ENCODE data around the gene TRIM24.
"Not testable (repeated sequence)": the region's sequence is repeated elsewhere in the genome, so short reads cannot be mapped to it uniquely, and the experiment has no call there.

The TRIM24 gene

GRCh38 chr7:138460176-138460648, at the start of gene TRIM24:
Gene TRIM24 (plus strand): TSS chr7:138460259. CDS start chr7:138460549, 290 bp downstream.
- DNase-seq (ENCODE audit: low read depth, low spot score): no peak

- not testable (repeated sequence) for DNase-seq (ENCODE audit: low read depth, low spot score)
Observed at GRCh38 chr7:138412077-138412476, 48.0 kb upstream of the TRIM24 start.

GRCh38 chr7:138412921-138413320, 47.1 kb upstream of the TRIM24 start:
- not testable (repeated sequence) for DNase-seq (ENCODE audit: low read depth, low spot score)

GRCh38 chr7:138417078-138417700, 42.9 kb upstream of the TRIM24 start:
- DNase-seq (ENCODE audit: low read depth, low spot score): no peak

- DNase-seq (ENCODE audit: low read depth, low spot score): no peak
Observed at GRCh38 chr7:138417764-138418163, 42.3 kb upstream of the TRIM24 start.

- DNase-seq (ENCODE audit: low read depth, low spot score): not testable (repeated sequence)
Observed at GRCh38 chr7:138418403-138418802, 41.7 kb upstream of the TRIM24 start.

- DNase-seq (ENCODE audit: low read depth, low spot score): no peak
Observed at GRCh38 chr7:138425026-138425425, 35.0 kb upstream of the TRIM24 start.

- DNase-seq (ENCODE audit: low read depth, low spot score): peak; percentile 14
Observed at GRCh38 chr7:138429577-138430250, 30.3 kb upstream of the TRIM24 start.

GRCh38 chr7:138431517-138431916, 28.5 kb upstream of the TRIM24 start:
- DNase-seq (ENCODE audit: low read depth, low spot score): no peak

- DNase-seq (ENCODE audit: low read depth, low spot score): no peak
Observed at GRCh38 chr7:138433583-138434443, 26.2 kb upstream of the TRIM24 start.

GRCh38 chr7:138434597-138435019, 25.5 kb upstream of the TRIM24 start:
- no peak for DNase-seq (ENCODE audit: low read depth, low spot score)

GRCh38 chr7:138435231-138435919, 24.7 kb upstream of the TRIM24 start:
- no peak for DNase-seq (ENCODE audit: low read depth, low spot score)

GRCh38 chr7:138436388-138436787, 23.7 kb upstream of the TRIM24 start:
- no peak for DNase-seq (ENCODE audit: low read depth, low spot score)

GRCh38 chr7:138440460-138440859, 19.6 kb upstream of the TRIM24 start:
- DNase-seq (ENCODE audit: low read depth, low spot score): no peak

- DNase-seq (ENCODE audit: low read depth, low spot score): no peak
Observed at GRCh38 chr7:138442822-138443221, 17.2 kb upstream of the TRIM24 start.

- no peak for DNase-seq (ENCODE audit: low read depth, low spot score)
Observed at GRCh38 chr7:138449580-138449979, 10.5 kb upstream of the TRIM24 start.

- no peak for DNase-seq (ENCODE audit: low read depth, low spot score)
Observed at GRCh38 chr7:138455609-138456008, 4.5 kb upstream of the TRIM24 start.

GRCh38 chr7:138456220-138456619, 3.8 kb upstream of the TRIM24 start:
- DNase-seq (ENCODE audit: low read depth, low spot score): no peak

GRCh38 chr7:138458576-138459412, 1.3 kb upstream of the TRIM24 start:
- DNase-seq (ENCODE audit: low read depth, low spot score): peak; percentile 86

- DNase-seq (ENCODE audit: low read depth, low spot score): peak; percentile 100
Observed at GRCh38 chr7:138459413-138460175, 465 bp upstream of the TRIM24 start.
